K562 (cell line): Measurements from ENCODE around the gene ARPP21. TPM values are rescaled to one million over a fixed set of nuclear protein-coding genes. Genes with fewer than 3 reads are reported as not detected.

Experiments
- ATAC-seq: fragments of 200-7000 bp; cut with Tn5 transposase; 3 replicates; pipeline ENCODE4 v1.9.1; 2020; ENCODE audit warnings: moderate library complexity
- Bru-seq: library from RNA; stranded (reverse); fragments of 400-500 nt; gene quantifications from one replicate; lab custom pipeline; 2021; lab: Mats Ljungman, UMichigan
- BruChase-seq, 2 experiments: library from RNA; stranded (reverse); fragments of 400-500 nt; gene quantifications; one replicate each; lab custom pipeline; 2021; lab: Mats Ljungman, UMichigan
- BruUV-seq: library from RNA; stranded (reverse); fragments of 400-500 nt; replicated peaks from 2 replicates; lab custom pipeline; 2021; lab: Mats Ljungman, UMichigan
- CTCF ChIA-PET: fragments of 300-600 bp; formaldehyde crosslinking; extraction: SDS; loops from one replicate; lab custom pipeline; 2021; ENCODE audit warnings: low intra/inter-chr PET ratio; lab: Yijun Ruan, JAX
- POLR2A ChIA-PET: fragments of 300-600, 350-650 bp; sonication (Branson Sonifier 250); formaldehyde crosslinking; extraction: SDS; loops from one replicate; lab custom pipeline; 2021; ENCODE audit warnings: antibody characterized with exemption, inconsistent platforms; lab: Yijun Ruan, JAX
- DNase-seq, 4 experiments: peaks; one replicate each; pipeline versions ENCODE4 v3.0.0 to v3.0.0-alpha.2; 2011 to 2018; ENCODE audit warnings: low spot score in 3 of 4, mixed read lengths in 3 of 4; ENCODE audit errors: extremely low read depth in 1 of 4
- FAIRE-seq: peaks from 2 replicates; lab custom pipeline; 2011; peaks lifted over from hg19 to GRCh38; lab: Jason Lieb, UNC
- H2AFZ ChIP-seq: 2 replicates; pipeline ENCODE4 v1.6.0; 2011; ENCODE audit warnings: low read depth, low read length, control low read depth, inconsistent platforms
- H3K27ac ChIP-seq: fragments of 200-600 bp; 3 replicates; pipeline ENCODE4 v1.8.0; 2011; ENCODE audit warnings: low read depth, mild to moderate bottlenecking, control low read depth, inconsistent platforms, low read length, moderate library complexity, mixed read lengths; ENCODE audit errors: extremely low read depth
- H3K27me3 ChIP-seq, 2 experiments: fragments of 300-600 bp in 1 of 2; 2 replicates in 1 of 2; 3 replicates in 1 of 2; pipeline versions ENCODE4 v1.6.0 to v1.8.0; 2011; ENCODE audit warnings: inconsistent platforms in 2 of 2, low read length in 2 of 2, mild to moderate bottlenecking in 1 of 2, mixed read lengths in 1 of 2, moderate library complexity in 1 of 2; ENCODE audit not compliant: control insufficient read depth in 2 of 2, insufficient read depth in 2 of 2
- H3K36me3 ChIP-seq: fragments of 300-600 bp; 3 replicates; pipeline ENCODE4 v1.8.0; 2011; ENCODE audit warnings: mild to moderate bottlenecking, low read length, inconsistent platforms; ENCODE audit not compliant: control insufficient read depth, insufficient read depth
- H3K4me1 ChIP-seq, 2 experiments: fragments of 200-600 bp in 1 of 2; replicated peaks in 1 of 2; 2 replicates in 1 of 2; 3 replicates in 1 of 2; pipeline versions ENCODE4 v1.5.1 to v1.8.0; 2011; ENCODE audit warnings: inconsistent platforms in 2 of 2, low read length in 2 of 2, mild to moderate bottlenecking in 1 of 2, mixed read lengths in 1 of 2, moderate library complexity in 1 of 2; ENCODE audit not compliant: control insufficient read depth in 2 of 2, insufficient read depth in 2 of 2
- H3K4me2 ChIP-seq: 2 replicates; pipeline ENCODE4 v1.6.1; 2011; ENCODE audit warnings: low read length, control low read depth, inconsistent platforms, mixed read lengths; ENCODE audit not compliant: insufficient read depth
- H3K4me3 ChIP-seq: fragments of 200-600 bp; sonication (generic), shearing (Covaris generic); 2 replicates; pipeline ENCODE4 v1.5.1; 2016; ENCODE audit warnings: control low read depth, inconsistent platforms
- H3K79me2 ChIP-seq: fragments of 200-600 bp; 3 replicates; pipeline ENCODE4 v1.8.0; 2011; ENCODE audit warnings: low read length, inconsistent platforms; ENCODE audit not compliant: control insufficient read depth, insufficient read depth
- H3K9ac ChIP-seq, 2 experiments: 2 replicates each; pipeline versions ENCODE4 v1.6.0 to v1.6.1; 2011; ENCODE audit warnings: low read depth in 2 of 2, low read length in 2 of 2, control low read depth in 1 of 2, inconsistent platforms in 1 of 2, mild to moderate bottlenecking in 1 of 2, mixed read lengths in 1 of 2; ENCODE audit not compliant: insufficient read depth in 1 of 2
- H3K9me1 ChIP-seq: one replicate; pipeline ENCODE4 v1.6.0; 2011; ENCODE audit warnings: inconsistent platforms, mild to moderate bottlenecking, low read length, moderate library complexity; ENCODE audit not compliant: control insufficient read depth, insufficient read depth
- H3K9me3 ChIP-seq: replicated peaks from 2 replicates; pipeline ENCODE4 v1.5.1; 2011; ENCODE audit warnings: low read depth, low read length, inconsistent platforms; ENCODE audit not compliant: control insufficient read depth, insufficient read depth
- H4K20me1 ChIP-seq: replicated peaks from 2 replicates; pipeline ENCODE4 v1.6.1; 2011; ENCODE audit warnings: low read length, inconsistent platforms, mixed read lengths; ENCODE audit not compliant: control insufficient read depth, insufficient read depth
- CAMTA2 ChIP-seq: fragments of 250-450 bp; sonication (Bioruptor Pico); conservative IDR thresholded peaks from 2 replicates; pipeline ENCODE4 v1.5.1; 2022
- ELF1 ChIP-seq: fragments of 200-800 bp; sonication (Bioruptor generic); IDR thresholded peaks from 2 replicates; pipeline ENCODE4 v1.6.1; 2016; ENCODE audit warnings: missing genetic modification characterization, missing compliant biosample characterization
- ESRRA ChIP-seq: fragments of 450-650 bp; IDR thresholded peaks from 2 replicates; pipeline ENCODE4 v1.6.1; 2014; ENCODE audit warnings: low read depth, mild to moderate bottlenecking, moderate library complexity, borderline replicate concordance
- FOXA1 ChIP-seq: fragments of 450-650 bp; IDR thresholded peaks from 2 replicates; pipeline ENCODE4 v1.6.1; 2016; ENCODE audit warnings: mild to moderate bottlenecking, borderline replicate concordance
- ID3 ChIP-seq, 2 experiments: fragments of 250-450 bp in 1 of 2; fragments of 450-650 bp in 1 of 2; sonication (Bioruptor Pico) in 1 of 2; IDR thresholded peaks; 2 replicates each; pipeline versions ENCODE4 v1.6.1 to v1.8.0; 2016 to 2021; ENCODE audit warnings: mild to moderate bottlenecking in 2 of 2, moderate library complexity in 2 of 2, missing compliant biosample characterization in 1 of 2, missing genetic modification characterization in 1 of 2
- KDM1A ChIP-seq, 2 experiments: fragments of 450-650 bp; IDR thresholded peaks; 2 replicates each; pipeline ENCODE4 v1.6.1; 2016; ENCODE audit warnings: mild to moderate bottlenecking in 2 of 2
- MEIS2 ChIP-seq: fragments of 450-650 bp; IDR thresholded peaks from 2 replicates; pipeline ENCODE4 v1.6.1; 2014; ENCODE audit warnings: mild to moderate bottlenecking; ENCODE audit not compliant: partially characterized antibody
- PBX2 ChIP-seq, 2 experiments: IDR thresholded peaks in 1 of 2; conservative IDR thresholded peaks in 1 of 2; 2 replicates each; pipeline ENCODE4 v1.6.1; 2016; ENCODE audit warnings: low read depth in 2 of 2, mild to moderate bottlenecking in 1 of 2, missing compliant biosample characterization in 1 of 2, missing genetic modification characterization in 1 of 2, moderate library complexity in 1 of 2
- SUPT5H ChIP-seq: fragments of 450-650 bp; IDR thresholded peaks from 2 replicates; pipeline ENCODE4 v1.6.1; 2016
- TCF7 ChIP-seq: sonication (generic); IDR thresholded peaks from 2 replicates; pipeline ENCODE4 v1.6.1; 2016; ENCODE audit warnings: antibody characterized with exemption, borderline replicate concordance
- ZNF12 ChIP-seq: sonication (generic); formaldehyde crosslinking; IDR thresholded peaks from 2 replicates; pipeline ENCODE4 v1.4.0; 2020; ENCODE audit warnings: mild to moderate bottlenecking, missing genetic modification reagents
- ZNF197 ChIP-seq: fragments of 200-800 bp; sonication (Bioruptor generic); IDR thresholded peaks from 2 replicates; pipeline ENCODE4 v1.6.1; 2016; ENCODE audit warnings: low read depth, missing genetic modification characterization, missing compliant biosample characterization
- WGBS: fragments of 100-300 bp; shearing (Covaris generic); methylation state at CpG from one replicate; pipeline ENCODE4 v1.1.6; 2016; ENCODE audit warnings: low coverage, mixed read lengths; ENCODE audit not compliant: insufficient coverage; ENCODE audit errors: missing lambda C conversion rate; 5-methylcytosine and 5-hydroxymethylcytosine counted together
- in situ Hi-C: fragments of 300-500 bp; cut with MboI; formaldehyde crosslinking; loops from 4 replicates; pipeline ENCODE4 v1.15.0; 2018; ENCODE audit warnings: inconsistent platforms, mixed read lengths
- intact Hi-C: fragments of 100-400 bp; cut with micrococcal nuclease; formaldehyde crosslinking; loops from 2 replicates; pipeline ENCODE4 v1.14.2; 2022
- long read RNA-seq, 3 experiments: library from polyadenylated mRNA in 2 of 3; library from RNA in 1 of 3; unstranded in 2 of 3; stranded (forward) in 1 of 3; transcript quantifications; one replicate each; pipeline ENCODE4 v2.0.0, GENCODE V29; 2019 to 2022
- polyA minus RNA-seq, 3 experiments: library from RNA; depleted of rRNA, polyadenylated mRNA; stranded (reverse); fragments of >200 nt; gene quantifications; 2 replicates each; pipeline ENCODE4 v1.2.3, GENCODE V29; 2011
- polyA plus RNA-seq, 8 experiments: library from polyadenylated mRNA; depleted of rRNA in 4 of 8; stranded (reverse) in 5 of 8; unstranded in 3 of 8; fragments of >200 nt; fragmentation: Nextera tagmentation in 2 of 8; fragmentation: Illumina TruSeq in 1 of 8; extraction: Ambion mirVana in 2 of 8; extraction: Trizol in 1 of 8; gene quantifications; 2 replicates each; pipeline versions ENCODE4 v1.2.1 to v1.2.3, GENCODE V29; 2011 to 2014; ENCODE audit warnings: inconsistent platforms in 1 of 8, missing spikeins in 1 of 8
- total RNA-seq, 7 experiments: library from RNA; depleted of rRNA in 6 of 7; stranded (reverse); fragments of >200 nt in 6 of 7; fragmentation: Illumina TruSeq in 2 of 7; extraction: Trizol in 2 of 7; gene quantifications; 2 replicates each; pipeline versions ENCODE4 v1.2.1 to v1.2.3, GENCODE V29; 2011 to 2021; ENCODE audit warnings: low replicate concordance in 1 of 7
- TF ChIP-seq, protein P1 (sequence below): fragments of 450-650 bp; IDR thresholded peaks from 2 replicates; pipeline ENCODE4 v1.6.1; 2017; ENCODE audit warnings: mild to moderate bottlenecking, moderate library complexity

The ARPP21 gene
- total RNA-seq (2011; cell fraction: chromatin; rRNA removed; ENCODE audit: low replicate concordance), result not detected in 2 replicates
- total RNA-seq (2011; cell fraction: nucleolus; rRNA removed), result not detected in 2 replicates
- not detected in 2 replicates for total RNA-seq (2011; cell fraction: nucleoplasm; rRNA removed)
- total RNA-seq (2014; rRNA removed) (not detected in 2 replicates), total RNA-seq (2014; rRNA removed; fragmentation: Illumina TruSeq; extraction: Trizol) (not detected in 2 replicates), total RNA-seq (2015; rRNA removed; fragmentation: Illumina TruSeq; extraction: Trizol) (not detected in 2 replicates), total RNA-seq (2021) (not detected in 2 replicates), polyA plus RNA-seq (2011; rRNA removed) (not detected in 2 replicates), polyA plus RNA-seq (2014; fragmentation: Illumina TruSeq; extraction: Trizol) (not detected in 2 replicates), polyA plus RNA-seq (2014; fragmentation: Nextera tagmentation; extraction: Ambion mirVana) (not detected), polyA plus RNA-seq (2014; rRNA removed) (not detected in 2 replicates), polyA minus RNA-seq (2011; rRNA and poly(A)+ RNA removed) (not detected in 2 replicates), Bru-seq, nascent RNA (percentile 1 among the genes with signal in this experiment), BruChase-seq, experiment 1, labeled RNA remaining after a 2-hour chase (not detected), BruChase-seq, experiment 2, labeled RNA remaining after a 6-hour chase (percentile 1 among the genes with signal in this experiment)
- not detected in 2 replicates for polyA plus RNA-seq (2011; cell fraction: cytosol; rRNA removed)
- not detected in 2 replicates for polyA plus RNA-seq (2011; cell fraction: nucleus; rRNA removed)
- polyA plus RNA-seq (2012), result not detected in 2 replicates
- polyA minus RNA-seq (2011; cell fraction: cytosol; rRNA and poly(A)+ RNA removed), result not detected in 2 replicates
- not detected in 2 replicates for polyA minus RNA-seq (2011; cell fraction: nucleus; rRNA and poly(A)+ RNA removed)
- long read RNA-seq, experiment 1, result 0 reads
- long read RNA-seq, experiment 2, result 0 reads
- long read RNA-seq, experiment 3, result 0 reads

GRCh38 chr3:35639254-35640186 lies at the start of gene ARPP21:
TSS of gene ARPP21 (plus strand) at chr3:35639525. CDS start at chr3:35681752, 42,227 bp downstream.
- no peak for FAIRE-seq
- Histone ChIP-seq H3K79me2 (no peaks in the 10 kb centered on the region), H3K4me3 (no peak within 1 kb of the TSS), H2AFZ (no peak within 1 kb of the TSS), H3K9me1 (no peaks in the 10 kb centered on the region), H3K27ac (no peak within 1 kb of the TSS), H3K27me3 (no peaks in the 10 kb centered on the region), H3K36me3 (no peaks in the 10 kb centered on the region), H3K4me2 (no peak within 1 kb of the TSS), H3K4me1 (no peaks in the 10 kb centered on the region), H3K9me3 (no peaks in the 10 kb centered on the region), H3K9ac (no peak within 1 kb of the TSS), H4K20me1 (no peaks in the 10 kb centered on the region)
- ATAC-seq, result no peak
- no TSS peak for BruUV-seq
- 2% methylated on average over 81 of the region's 83 CpGs for WGBS
- in situ Hi-C loops (no loop called here), intact Hi-C loops (no loop called here)
- ChIA-PET CTCF (no interaction called here), POLR2A (no interaction called here)
- DNase-seq, result no peak
- TF ChIP-seq TCF7 (no peak), ZNF12 (no peak), MEIS2 (no peak), PBX2 (CRISPR knock-in tag; IDR thresholded peaks at IDR 0.05; ENCODE audit: low read depth) (no peak), PBX2 (tag; conservative IDR thresholded peaks at IDR 0.05; ENCODE audit: low read depth) (no peak), ESRRA (no peak), KDM1A (IDR thresholded peaks at IDR 0.05) (no peak), CAMTA2 (CRISPR knock-in tag) (no peak), SUPT5H (no peak), ELF1 (tag) (no peak), FOXA1 (no peak), ID3 (CRISPR knock-in tag; IDR thresholded peaks at IDR 0.05) (no peak), ID3 (tag; IDR thresholded peaks at IDR 0.05) (no peak), ZNF197 (no peak)
- TF ChIP-seq, protein P1, sequence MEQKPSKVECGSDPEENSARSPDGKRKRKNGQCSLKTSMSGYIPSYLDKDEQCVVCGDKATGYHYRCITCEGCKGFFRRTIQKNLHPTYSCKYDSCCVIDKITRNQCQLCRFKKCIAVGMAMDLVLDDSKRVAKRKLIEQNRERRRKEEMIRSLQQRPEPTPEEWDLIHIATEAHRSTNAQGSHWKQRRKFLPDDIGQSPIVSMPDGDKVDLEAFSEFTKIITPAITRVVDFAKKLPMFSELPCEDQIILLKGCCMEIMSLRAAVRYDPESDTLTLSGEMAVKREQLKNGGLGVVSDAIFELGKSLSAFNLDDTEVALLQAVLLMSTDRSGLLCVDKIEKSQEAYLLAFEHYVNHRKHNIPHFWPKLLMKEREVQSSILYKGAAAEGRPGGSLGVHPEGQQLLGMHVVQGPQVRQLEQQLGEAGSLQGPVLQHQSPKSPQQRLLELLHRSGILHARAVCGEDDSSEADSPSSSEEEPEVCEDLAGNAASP, result no peak
